Neutrophil (primary cell): ENCODE measurements around the gene CDKN2D.

Experiments used
- H3K27ac ChIP-seq: fragments of 200-600 bp; sonication (generic); 2 replicates; pipeline ENCODE4 v1.5.1; 2016; ENCODE audit warnings: mild to moderate bottlenecking, moderate library complexity
- H3K27me3 ChIP-seq: fragments of 200-600 bp; sonication (generic); 2 replicates; pipeline ENCODE4 v1.6.0; 2016; ENCODE audit warnings: mild to moderate bottlenecking
- H3K36me3 ChIP-seq: fragments of 200-600 bp; sonication (generic); 2 replicates; pipeline ENCODE4 v1.5.1; 2017
- H3K4me1 ChIP-seq, 2 experiments: fragments of 200-600 bp in 1 of 2; sonication (generic) in 1 of 2; 1 replicate in 1 of 2; 2 replicates in 1 of 2; pipeline versions ENCODE4 v1.5.1 to v1.6.1; 2013 to 2016; ENCODE audit warnings: low read depth in 1 of 2, low read length in 1 of 2, mild to moderate bottlenecking in 1 of 2, moderate library complexity in 1 of 2; ENCODE audit not compliant: control insufficient read depth in 1 of 2, insufficient read depth in 1 of 2
- H3K4me3 ChIP-seq, 2 experiments: fragments of 200-600 bp in 1 of 2; sonication (generic) in 1 of 2; 1 replicate in 1 of 2; 2 replicates in 1 of 2; pipeline ENCODE4 v1.5.1; 2013 to 2016; ENCODE audit warnings: low read depth in 1 of 2, low read length in 1 of 2, mild to moderate bottlenecking in 1 of 2, moderate library complexity in 1 of 2
- H3K9me3 ChIP-seq: fragments of 200-600 bp; sonication (generic); 2 replicates; pipeline ENCODE4 v1.5.1; 2016
- TF ChIP-seq, protein P1 (sequence below): fragments of 200-600 bp; sonication (generic); IDR thresholded peaks from 2 replicates; pipeline ENCODE4 v1.5.1; 2016; ENCODE audit warnings: antibody characterized with exemption

CDKN2D gene

DNA sequence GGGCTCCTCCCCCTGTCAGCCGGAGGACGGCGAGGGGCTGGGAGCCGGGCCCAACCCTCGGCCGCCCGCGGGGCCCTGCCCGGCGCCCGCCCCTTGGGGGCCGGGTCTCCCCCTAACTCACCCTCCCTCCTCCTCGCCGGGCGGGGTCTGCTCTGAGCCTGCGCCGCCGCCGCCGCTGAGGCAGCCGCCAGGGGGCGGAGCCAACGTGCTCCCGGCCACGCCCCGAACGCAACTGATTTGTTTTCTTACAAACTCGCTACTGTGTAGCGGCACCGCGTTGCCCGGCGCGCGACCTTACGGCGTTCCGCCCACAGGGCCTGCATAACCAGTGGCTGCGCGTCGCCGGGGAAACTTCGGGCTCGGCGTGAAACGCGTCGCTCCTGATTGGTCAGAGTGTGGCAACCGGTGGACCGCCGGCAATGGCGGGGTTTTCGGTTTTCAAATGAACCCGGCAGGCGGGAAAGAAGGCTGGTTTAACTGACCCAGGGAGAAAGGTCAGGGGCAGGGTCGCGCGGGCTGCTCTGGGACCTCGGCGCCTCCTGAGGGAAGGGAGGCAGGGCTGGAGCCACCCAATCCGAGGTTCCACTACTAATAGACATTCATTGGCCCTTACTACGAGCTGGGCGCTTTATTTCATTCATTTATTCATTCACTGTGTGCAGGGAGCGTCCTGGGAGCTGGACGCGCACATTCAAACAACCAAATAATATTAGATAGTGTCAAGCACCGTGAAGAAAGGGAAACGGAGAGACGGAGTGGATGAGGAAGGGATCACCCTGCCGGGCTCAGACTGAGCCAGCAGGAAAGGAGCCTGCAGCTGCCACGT is at the start of gene CDKN2D:
TSS of gene CDKN2D (minus strand) at position 154 of the 826 bp plus-strand sequence. CDS start 326 bp downstream, outside the sequence.
- Histone ChIP-seq H3K9me3 (no peaks in the 10 kb centered on the region), H3K36me3 (peaks cover 16% of the 10 kb centered on the region), H3K27me3 (no peaks in the 10 kb centered on the region), H3K4me1 (peaks cover 40 to 43% of the 10 kb centered on the region in 2 experiments), H3K27ac (peak within 1 kb of the TSS; percentile 94), H3K4me3 (peak within 1 kb of the TSS; percentile 90 to 100)
- TF ChIP-seq, protein P1, sequence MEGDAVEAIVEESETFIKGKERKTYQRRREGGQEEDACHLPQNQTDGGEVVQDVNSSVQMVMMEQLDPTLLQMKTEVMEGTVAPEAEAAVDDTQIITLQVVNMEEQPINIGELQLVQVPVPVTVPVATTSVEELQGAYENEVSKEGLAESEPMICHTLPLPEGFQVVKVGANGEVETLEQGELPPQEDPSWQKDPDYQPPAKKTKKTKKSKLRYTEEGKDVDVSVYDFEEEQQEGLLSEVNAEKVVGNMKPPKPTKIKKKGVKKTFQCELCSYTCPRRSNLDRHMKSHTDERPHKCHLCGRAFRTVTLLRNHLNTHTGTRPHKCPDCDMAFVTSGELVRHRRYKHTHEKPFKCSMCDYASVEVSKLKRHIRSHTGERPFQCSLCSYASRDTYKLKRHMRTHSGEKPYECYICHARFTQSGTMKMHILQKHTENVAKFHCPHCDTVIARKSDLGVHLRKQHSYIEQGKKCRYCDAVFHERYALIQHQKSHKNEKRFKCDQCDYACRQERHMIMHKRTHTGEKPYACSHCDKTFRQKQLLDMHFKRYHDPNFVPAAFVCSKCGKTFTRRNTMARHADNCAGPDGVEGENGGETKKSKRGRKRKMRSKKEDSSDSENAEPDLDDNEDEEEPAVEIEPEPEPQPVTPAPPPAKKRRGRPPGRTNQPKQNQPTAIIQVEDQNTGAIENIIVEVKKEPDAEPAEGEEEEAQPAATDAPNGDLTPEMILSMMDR: peak; percentile 78

DNA sequence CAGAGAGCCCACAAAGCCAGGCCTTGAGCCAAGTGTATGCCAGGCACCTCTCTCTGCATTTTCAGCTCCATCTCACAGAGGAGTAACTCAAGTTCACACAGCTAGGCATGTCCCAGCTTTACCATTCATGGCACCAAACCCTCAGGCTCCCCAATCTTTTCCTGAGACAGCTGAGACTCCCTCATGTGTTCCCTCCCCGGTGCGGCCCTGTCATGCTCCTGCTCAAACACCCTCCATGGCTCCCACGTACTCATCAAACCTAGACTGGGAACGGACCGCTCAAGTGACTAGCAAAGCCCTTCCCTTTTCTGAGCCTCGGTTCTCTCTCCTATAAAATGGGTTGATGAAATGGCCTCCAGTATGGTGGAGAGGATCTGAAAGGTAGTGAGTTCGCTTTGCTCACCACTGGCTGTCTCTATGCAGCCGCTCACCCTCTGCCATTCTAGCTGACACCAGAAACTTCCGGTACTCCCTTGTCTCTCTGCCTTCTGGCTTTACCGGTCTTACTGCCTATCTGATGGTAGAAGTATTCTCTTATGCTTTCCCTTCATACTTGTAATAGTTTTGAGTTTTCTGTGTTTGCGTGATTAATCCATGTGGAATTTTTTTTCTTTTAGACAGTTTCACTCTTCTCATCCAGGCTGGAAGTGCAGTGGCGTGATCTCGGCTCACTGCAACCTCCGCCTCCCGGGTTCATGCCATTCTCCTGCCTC is 48.8 kb upstream of the CDKN2D start:
- peak overlapping the region; percentile 41 for H3K27ac ChIP-seq
- H3K4me3 ChIP-seq: no peak overlapping the region
- no peaks in the 10 kb centered on the region for H3K9me3 ChIP-seq
- H3K4me1 ChIP-seq: peaks cover 19 to 25% of the 10 kb centered on the region in 2 experiments
- TF ChIP-seq, protein P1: no peak
- no peaks in the 10 kb centered on the region for H3K27me3 ChIP-seq
- H3K36me3 ChIP-seq: peaks cover 80% of the 10 kb centered on the region

DNA sequence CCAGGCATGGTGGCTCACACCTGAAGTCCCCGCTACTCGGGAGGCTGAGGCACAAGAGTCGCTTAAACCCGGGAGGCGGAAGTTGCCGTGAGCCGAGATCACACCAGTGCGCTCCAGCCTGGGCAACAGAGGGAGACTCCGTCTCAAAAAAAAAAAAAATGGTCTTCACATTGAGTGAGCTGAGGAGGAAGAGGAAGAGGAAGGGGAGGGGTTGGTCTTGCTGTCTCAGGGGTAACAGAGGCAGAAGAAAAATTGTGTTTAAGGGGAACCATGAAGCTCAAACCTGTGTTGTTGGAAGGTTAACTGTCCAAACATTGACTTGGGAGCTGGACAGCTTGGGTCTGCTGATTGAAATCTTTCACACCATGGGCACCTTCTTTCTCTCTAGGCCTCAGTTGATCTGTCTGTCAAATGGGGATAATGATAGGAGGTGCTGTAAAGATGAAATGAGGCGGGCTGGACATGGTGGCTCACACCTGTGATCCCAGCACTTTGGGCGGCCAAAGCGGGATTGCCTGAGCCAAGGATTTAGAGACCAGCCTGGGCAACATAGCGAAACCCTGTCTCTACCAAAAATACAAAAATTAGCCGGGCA is 46.7 kb upstream of the CDKN2D start:
- Histone ChIP-seq H3K4me1 (peaks cover 37 to 41% of the 10 kb centered on the region in 2 experiments), H3K4me3 (no peak overlapping the region), H3K36me3 (peaks cover 64% of the 10 kb centered on the region), H3K27me3 (no peaks in the 10 kb centered on the region), H3K9me3 (no peaks in the 10 kb centered on the region), H3K27ac (peak overlapping the region; percentile 73)
- TF ChIP-seq, protein P1: no peak

DNA sequence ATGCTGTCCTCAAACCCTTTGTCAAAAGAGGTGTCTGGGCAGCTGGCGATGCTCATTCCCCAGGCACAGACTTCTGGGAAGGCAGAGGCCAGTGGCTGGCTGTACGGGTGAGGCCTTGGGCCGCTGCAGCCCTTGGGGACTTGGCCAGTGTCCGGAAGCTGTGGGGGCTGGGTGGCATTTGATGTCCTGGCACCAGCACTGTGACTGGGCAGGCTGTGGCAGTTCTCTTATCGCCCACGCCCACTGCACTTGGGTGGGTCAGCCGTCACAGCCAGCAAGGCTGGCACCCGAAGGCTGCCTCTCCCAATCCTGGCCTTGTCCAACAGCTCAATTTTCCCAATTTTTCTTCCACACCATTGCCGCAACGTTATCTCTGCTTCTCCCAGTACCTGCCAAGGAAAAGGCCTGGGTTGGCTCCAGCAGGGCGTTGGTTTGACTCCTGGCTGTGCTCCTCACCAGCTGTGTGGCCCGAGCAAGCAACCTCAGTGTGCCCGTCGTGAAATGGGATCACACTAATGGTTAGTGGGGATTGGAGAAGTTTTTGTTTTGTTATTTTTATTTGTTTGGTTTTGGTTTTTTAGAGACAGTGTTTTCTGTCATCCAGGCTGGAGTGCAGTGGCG is 43.8 kb upstream of the CDKN2D start:
- Histone ChIP-seq H3K36me3 (peaks cover 41% of the 10 kb centered on the region), H3K27me3 (no peaks in the 10 kb centered on the region), H3K27ac (peak overlapping the region; percentile 61), H3K4me1 (peaks cover 37 to 41% of the 10 kb centered on the region in 2 experiments), H3K4me3 (no peak overlapping the region), H3K9me3 (no peaks in the 10 kb centered on the region)
- TF ChIP-seq, protein P1: no peak

DNA sequence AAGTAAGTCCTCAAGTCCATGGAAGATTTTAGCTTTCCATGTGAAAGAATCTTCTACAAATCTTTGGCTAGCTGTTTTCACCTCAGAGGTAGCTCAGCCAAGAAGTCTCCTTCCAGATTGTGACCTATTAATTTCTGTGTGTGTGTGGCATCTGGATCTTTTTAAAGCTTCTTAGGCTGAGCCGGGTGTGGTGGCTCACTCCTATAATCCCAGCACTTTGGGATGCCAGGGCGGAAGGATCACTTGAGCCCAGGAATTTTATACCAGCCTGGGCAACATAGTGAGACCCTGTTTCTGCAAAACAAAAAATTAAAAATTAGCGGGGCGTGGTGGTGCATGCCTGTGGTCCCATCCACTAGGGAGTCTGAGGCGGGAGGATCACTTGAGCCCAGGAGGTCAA is 43.1 kb upstream of the CDKN2D start:
- TF ChIP-seq, protein P1: no peak
- no peak overlapping the region for H3K4me3 ChIP-seq
- peak overlapping the region; percentile 61 for H3K27ac ChIP-seq
- H3K36me3 ChIP-seq: peaks cover 38% of the 10 kb centered on the region
- H3K27me3 ChIP-seq: no peaks in the 10 kb centered on the region
- H3K9me3 ChIP-seq: no peaks in the 10 kb centered on the region
- peaks cover 39 to 45% of the 10 kb centered on the region in 2 experiments for H3K4me1 ChIP-seq
